Putamen (tissue), 1 donor: ENCODE data around the gene THUMPD3.

ENCODE experiments used
- DNase-seq: peaks from one replicate; pipeline ENCODE4 v3.0.0-alpha.2; 2016; ENCODE audit warnings: low spot score

The THUMPD3 gene

GRCh38 chr3:9397332-9397905, 34.6 kb downstream of the THUMPD3 start, which contains the start of gene SETD5:
TSS of gene SETD5 (plus strand) at chr3:9397615. CDS start at chr3:9428939, 31,324 bp downstream.
- DNase-seq, result peak; percentile 97

- DNase-seq, result peak; percentile 39
Observed at GRCh38 chr3:9397906-9398699, 35.2 kb downstream of the THUMPD3 start.

GRCh38 chr3:9398700-9399336, 36.0 kb downstream of the THUMPD3 start:
- no peak for DNase-seq

- no peak for DNase-seq
Observed at GRCh38 chr3:9399337-9399703, 36.5 kb downstream of the THUMPD3 start.

GRCh38 chr3:9399746-9400145, 36.9 kb downstream of the THUMPD3 start:
- DNase-seq, result peak; percentile 70

GRCh38 chr3:9400616-9401015, 37.8 kb downstream of the THUMPD3 start:
- no peak for DNase-seq

GRCh38 chr3:9401986-9402385, 39.1 kb downstream of the THUMPD3 start:
- no peak for DNase-seq

GRCh38 chr3:9402410-9403228, 39.8 kb downstream of the THUMPD3 start:
- DNase-seq, result peak; percentile 75

GRCh38 chr3:9403463-9403862, 40.6 kb downstream of the THUMPD3 start:
- DNase-seq, result no peak

GRCh38 chr3:9404680-9405079, 41.8 kb downstream of the THUMPD3 start:
- DNase-seq, result peak; percentile 42

GRCh38 chr3:9405756-9406155, 42.9 kb downstream of the THUMPD3 start:
- DNase-seq, result no peak

- no peak for DNase-seq
Observed at GRCh38 chr3:9406856-9407626, 44.2 kb downstream of the THUMPD3 start.

- DNase-seq, result no peak
Observed at GRCh38 chr3:9408061-9408460, 45.2 kb downstream of the THUMPD3 start.

GRCh38 chr3:9408546-9408945, 45.7 kb downstream of the THUMPD3 start:
- DNase-seq, result no peak

GRCh38 chr3:9409981-9410854, 47.4 kb downstream of the THUMPD3 start:
- no peak for DNase-seq

GRCh38 chr3:9411302-9411701, 48.4 kb downstream of the THUMPD3 start:
- DNase-seq, result no peak

GRCh38 chr3:9412293-9412692, 49.4 kb downstream of the THUMPD3 start:
- no peak for DNase-seq

- no peak for DNase-seq
Observed at GRCh38 chr3:9414826-9415225, 52.0 kb downstream of the THUMPD3 start.

- DNase-seq, result no peak
Observed at GRCh38 chr3:9415485-9416138, 52.8 kb downstream of the THUMPD3 start.
